IMR-90 (cell line): ENCODE results near the gene PLOD1. TPM values are rescaled to one million over a fixed set of nuclear protein-coding genes. Genes with fewer than 3 reads are reported as not detected.

Experiments
- ATAC-seq: fragments of 200-7000 bp; cut with Tn5 transposase; 2 replicates; pipeline ENCODE4 v1.9.1; 2020; ENCODE audit warnings: low read depth, mild to moderate bottlenecking, moderate library complexity
- BruUV-seq: library from RNA; stranded (reverse); fragments of 400-500 nt; replicated peaks from 2 replicates; lab custom pipeline; 2021; lab: Mats Ljungman, UMichigan
- CTCF ChIA-PET: fragments of 300-600 bp; formaldehyde crosslinking; extraction: SDS; loops from one replicate; lab custom pipeline; 2021; ENCODE audit warnings: antibody characterized with exemption; lab: Yijun Ruan, JAX
- POLR2A ChIA-PET: fragments of 300-600 bp; sonication (Branson Sonifier 250); formaldehyde crosslinking; loops from one replicate; lab custom pipeline; 2022; ENCODE audit warnings: antibody characterized with exemption; ENCODE audit not compliant: unreplicated experiment; lab: Charles Lee
- DNase-seq: peaks from one replicate; pipeline ENCODE4 v3.0.0; 2013
- H2AFZ ChIP-seq: replicated peaks from 2 replicates; pipeline ENCODE3; 2013; ENCODE audit warnings: low read length, mild to moderate bottlenecking; ENCODE audit not compliant: poor library complexity
- H2AK5ac ChIP-seq: 2 replicates; pipeline ENCODE4 v1.6.1; 2013; ENCODE audit warnings: low read depth, low read length, inconsistent platforms
- H2AK9ac ChIP-seq: replicated peaks from 2 replicates; pipeline ENCODE3; 2013; ENCODE audit warnings: mild to moderate bottlenecking, low read depth, low read length, moderate library complexity; ENCODE audit not compliant: poor library complexity
- H2BK120ac ChIP-seq: 2 replicates; pipeline ENCODE4 v1.6.1; 2013; ENCODE audit warnings: low read depth, low read length, inconsistent platforms
- H2BK15ac ChIP-seq: 3 replicates; pipeline ENCODE4 v1.6.1; 2013; ENCODE audit warnings: low read depth, low read length, inconsistent platforms
- H2BK20ac ChIP-seq: 2 replicates; pipeline ENCODE4 v1.6.1; 2013; ENCODE audit warnings: low read depth, mild to moderate bottlenecking, inconsistent platforms, low read length, moderate library complexity
- H2BK5ac ChIP-seq: 2 replicates; pipeline ENCODE4 v1.6.1; 2013; ENCODE audit warnings: mild to moderate bottlenecking, low read depth, low read length, inconsistent platforms; ENCODE audit not compliant: poor library complexity, severe bottlenecking
- H3K14ac ChIP-seq: replicated peaks from 2 replicates; pipeline ENCODE4 v1.6.1; 2013; ENCODE audit warnings: low read depth, low read length, inconsistent platforms
- H3K18ac ChIP-seq: 2 replicates; pipeline ENCODE4 v1.6.1; 2013; ENCODE audit warnings: low read depth, low read length, control low read depth
- H3K23ac ChIP-seq: 2 replicates; pipeline ENCODE4 v1.6.1; 2013; ENCODE audit warnings: low read depth, low read length, inconsistent platforms
- H3K27ac ChIP-seq: 2 replicates; pipeline ENCODE4 v1.5.1; 2013; ENCODE audit warnings: mild to moderate bottlenecking, control low read depth, low read length; ENCODE audit not compliant: insufficient read depth
- H3K27me3 ChIP-seq: 2 replicates; pipeline ENCODE4 v1.6.1; 2013; ENCODE audit warnings: low read length; ENCODE audit not compliant: control insufficient read depth, insufficient read depth
- H3K36me3 ChIP-seq: 2 replicates; pipeline ENCODE4 v1.6.1; 2013; ENCODE audit warnings: low read length, mixed read lengths; ENCODE audit not compliant: control insufficient read depth, insufficient read depth
- H3K4ac ChIP-seq: 2 replicates; pipeline ENCODE4 v1.6.1; 2013; ENCODE audit warnings: low read depth, low read length, inconsistent platforms
- H3K4me1 ChIP-seq: 2 replicates; pipeline ENCODE4 v1.6.1; 2013; ENCODE audit warnings: low read length, mixed read lengths; ENCODE audit not compliant: control insufficient read depth, insufficient read depth
- H3K4me2 ChIP-seq: 2 replicates; pipeline ENCODE4 v1.6.1; 2013; ENCODE audit warnings: low read depth, mild to moderate bottlenecking, control low read depth, low read length, moderate library complexity
- H3K4me3 ChIP-seq: 2 replicates; pipeline ENCODE4 v1.5.1; 2013; ENCODE audit warnings: low read depth, mild to moderate bottlenecking, control low read depth, low read length, moderate library complexity; ENCODE audit not compliant: insufficient read depth
- H3K56ac ChIP-seq: 2 replicates; pipeline ENCODE4 v1.6.1; 2013; ENCODE audit warnings: low read length, inconsistent platforms; ENCODE audit not compliant: insufficient read depth; ENCODE audit errors: extremely low read depth
- H3K79me1 ChIP-seq, 2 experiments: 2 replicates each; pipeline ENCODE4 v1.6.1; 2013; ENCODE audit warnings: low read length in 2 of 2, inconsistent platforms in 1 of 2, low read depth in 1 of 2
- H3K9ac ChIP-seq: 2 replicates; pipeline ENCODE4 v1.6.1; 2013; ENCODE audit warnings: low read depth, low read length, control low read depth
- H3K9me1 ChIP-seq: 2 replicates; pipeline ENCODE4 v1.6.1; 2013; ENCODE audit warnings: low read length, inconsistent platforms; ENCODE audit not compliant: insufficient read depth
- H3K9me3 ChIP-seq: 2 replicates; pipeline ENCODE4 v1.6.1; 2013; ENCODE audit warnings: low read length; ENCODE audit not compliant: control insufficient read depth, insufficient read depth
- H4K20me1 ChIP-seq: 2 replicates; pipeline ENCODE4 v1.6.1; 2013; ENCODE audit warnings: low read length, inconsistent platforms; ENCODE audit not compliant: insufficient read depth
- H4K5ac ChIP-seq: 2 replicates; pipeline ENCODE4 v1.6.1; 2013; ENCODE audit warnings: mild to moderate bottlenecking, low read depth, low read length, control low read depth
- H4K8ac ChIP-seq, 2 experiments: 2 replicates each; pipeline ENCODE4 v1.6.1; 2013; ENCODE audit warnings: low read depth in 2 of 2, low read length in 2 of 2, control low read depth in 1 of 2, inconsistent platforms in 1 of 2
- H4K91ac ChIP-seq: 2 replicates; pipeline ENCODE4 v1.6.1; 2013; ENCODE audit warnings: low read depth, low read length, inconsistent platforms; ENCODE audit not compliant: insufficient read depth
- CEBPB ChIP-seq: IDR thresholded peaks from 2 replicates; pipeline ENCODE4 v1.6.1; 2012; ENCODE audit warnings: low read depth, low read length, improper control_type of control experiment
- CHD1 ChIP-seq: IDR thresholded peaks from 2 replicates; pipeline ENCODE4 v1.6.1; 2012; ENCODE audit warnings: low read depth, low read length, improper control_type of control experiment
- MAFK ChIP-seq: IDR thresholded peaks from 2 replicates; pipeline ENCODE4 v1.6.1; 2012; ENCODE audit warnings: low read depth, low read length, improper control_type of control experiment
- MAZ ChIP-seq: IDR thresholded peaks from 2 replicates; pipeline ENCODE4 v1.6.1; 2012; ENCODE audit warnings: low read depth, mild to moderate bottlenecking, low read length, improper control_type of control experiment, moderate library complexity, borderline replicate concordance
- NFE2L2 ChIP-seq: fragments of 150-350 bp; IDR thresholded peaks from 2 replicates; pipeline ENCODE4 v1.6.1; 2016; ENCODE audit warnings: low read depth, mild to moderate bottlenecking, low read length
- POLR2A ChIP-seq: IDR thresholded peaks from 2 replicates; pipeline ENCODE4 v1.6.1; 2012; ENCODE audit warnings: mild to moderate bottlenecking, low read depth, low read length
- RAD21 ChIP-seq: IDR thresholded peaks from 2 replicates; pipeline ENCODE4 v1.6.1; 2012; ENCODE audit warnings: low read length, improper control_type of control experiment
- RCOR1 ChIP-seq: IDR thresholded peaks from 2 replicates; pipeline ENCODE4 v1.6.1; 2012; ENCODE audit warnings: mild to moderate bottlenecking, low read length, improper control_type of control experiment; ENCODE audit not compliant: insufficient replicate concordance
- RFX5 ChIP-seq: IDR thresholded peaks from 2 replicates; pipeline ENCODE4 v1.8.0; 2012; ENCODE audit warnings: low read depth, mild to moderate bottlenecking, low read length, moderate library complexity
- SMC3 ChIP-seq: fragments of 150-350 bp; IDR thresholded peaks from 2 replicates; pipeline ENCODE4 v1.6.1; 2016; ENCODE audit warnings: low read depth, mild to moderate bottlenecking, antibody characterized with exemption, low read length, moderate library complexity
- WGBS, 2 experiments: methylation state at CpG; one replicate each; pipeline versions ENCODE4 v1.1.5 to v1.1.7; 2013; ENCODE audit warnings: missing lambda C conversion rate in 2 of 2; ENCODE audit not compliant: insufficient read length in 1 of 2; ENCODE audit errors: extremely low coverage in 2 of 2; 5-methylcytosine and 5-hydroxymethylcytosine counted together
- dilution Hi-C: fragments of 300-500 bp; cut with HindIII; formaldehyde crosslinking; loops from one replicate; pipeline ENCODE4 v1.14.3; 2018; ENCODE audit warnings: low sequenced_read_pairs; ENCODE audit not compliant: unreplicated experiment
- in situ Hi-C: fragments of 300-500 bp; cut with MboI; formaldehyde crosslinking; loops from 3 replicates; pipeline ENCODE4 v1.14.3; 2019; ENCODE audit warnings: low sequenced_read_pairs, inconsistent platforms, mixed read lengths
- intact Hi-C: fragments of 100-400 bp; cut with micrococcal nuclease; formaldehyde crosslinking; loops from 2 replicates; pipeline ENCODE4 v1.10.0; 2022
- polyA plus RNA-seq, 3 experiments: library from polyadenylated mRNA; depleted of rRNA; stranded (reverse); fragments of >200 nt; gene quantifications; 2 replicates each; pipeline ENCODE4 v1.2.3, GENCODE V29; 2012; ENCODE audit warnings: low replicate concordance in 1 of 3
- total RNA-seq: library from RNA; depleted of rRNA; stranded (reverse); fragments of >200 nt; gene quantifications from 2 replicates; pipeline ENCODE4 v1.2.3, GENCODE V29; 2012
- TF ChIP-seq, protein P1 (sequence below): fragments of 150-350 bp; IDR thresholded peaks from 2 replicates; pipeline ENCODE4 v1.6.1; 2016; ENCODE audit warnings: low read depth, mild to moderate bottlenecking, low read length, moderate library complexity, borderline replicate concordance
- TF ChIP-seq, protein P2 (sequence below): fragments of 150-350 bp; IDR thresholded peaks from 2 replicates; pipeline ENCODE4 v1.6.1; 2017; ENCODE audit warnings: mild to moderate bottlenecking, antibody characterized with exemption, low read length, low read depth
- TF ChIP-seq, protein P3 (sequence below): conservative IDR thresholded peaks from 2 replicates; pipeline ENCODE4 v1.5.1; 2012; ENCODE audit warnings: mild to moderate bottlenecking, low read depth, low read length, improper control_type of control experiment

Gene PLOD1
- total and polyA plus RNA-seq, 2 of the 4 experiments (the other 2 are of a cell fraction) = 283 to 609 TPM

DNA sequence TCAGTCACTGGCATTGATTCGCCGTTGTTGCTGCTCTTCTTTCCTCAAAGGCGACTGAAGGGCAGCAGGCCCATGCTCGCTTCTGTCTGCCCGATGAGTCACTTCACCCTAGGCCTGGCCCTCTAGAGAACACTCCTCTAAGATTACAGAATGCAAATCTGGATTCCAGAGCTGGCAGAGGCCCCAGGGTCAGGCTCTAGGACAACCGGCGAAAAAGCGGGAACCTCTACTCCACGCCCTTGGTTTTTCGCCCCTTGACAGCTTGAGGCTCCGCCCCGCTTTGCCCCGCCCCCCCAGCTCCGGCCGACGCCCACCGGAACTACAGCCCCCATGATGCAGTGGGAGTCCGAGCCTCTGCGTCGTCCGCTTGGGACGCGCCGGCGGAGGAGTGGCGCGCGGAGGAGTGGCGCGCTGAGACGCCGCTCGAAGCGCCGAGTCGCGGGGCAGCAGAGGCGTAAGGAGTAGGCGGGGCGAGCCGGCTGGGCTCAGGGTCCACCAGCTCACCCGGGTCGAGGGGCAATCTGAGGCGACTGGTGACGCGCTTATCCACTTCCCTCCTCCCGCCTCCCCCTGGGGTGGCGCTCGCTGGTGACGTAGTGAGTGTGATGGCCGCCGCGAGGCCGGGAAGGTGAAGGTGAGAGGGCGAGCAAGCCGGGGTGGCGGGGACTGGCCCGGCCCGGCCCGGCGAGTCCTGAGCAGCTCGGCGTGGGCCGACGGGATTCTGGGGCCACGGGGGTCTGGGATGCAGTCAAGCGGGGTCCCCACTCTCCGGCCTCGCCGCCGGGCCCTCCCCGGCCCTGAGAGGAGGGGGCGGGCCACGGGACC lies 45.5 kb downstream of the PLOD1 start, which contains the start of gene MFN2:
Gene MFN2, plus strand, starts transcription at position 594 of the 825 bp plus-strand sequence. CDS start 8,725 bp downstream, outside the sequence.
- H4K8ac ChIP-seq = peak within 1 kb of the TSS; percentile 76 to 87
- peak within 1 kb of the TSS; percentile 58; the same call in 1 of the 2 replicates for H3K56ac ChIP-seq
- BruUV-seq = no TSS peak
- peak; percentile 95 for ATAC-seq
- H2AFZ ChIP-seq = peak within 1 kb of the TSS; percentile 96
- peak within 1 kb of the TSS; percentile 60 for H3K27ac ChIP-seq
- peak; percentile 97 for DNase-seq
- no peak within 1 kb of the TSS for H3K18ac ChIP-seq
- H3K36me3 ChIP-seq = peaks cover 25% of the 10 kb centered on the region
- H3K4me1 ChIP-seq = peaks cover 5% of the 10 kb centered on the region
- in situ Hi-C loops (no loop called here), dilution Hi-C loops (no loop called here), intact Hi-C loops (loop anchor here (1.0 kb wide), 1 partner anchor 72 kb away; no protein-coding TSS in a partner anchor)
- H3K79me1 ChIP-seq = peaks cover 35 to 36% of the 10 kb centered on the region in 2 experiments
- no peaks in the 10 kb centered on the region for H3K9me1 ChIP-seq
- POLR2A ChIA-PET = interaction anchor here (0.6 to 1.8 kb wide), 2 partner anchors 70 to 72 kb away, joined by 4 to 9 read pairs; no protein-coding TSS in a partner anchor
- no peaks in the 10 kb centered on the region for H3K9me3 ChIP-seq
- CTCF ChIA-PET = interaction anchor here (0.8 kb wide), 1 partner anchor 72 kb away, joined by 3 read pairs; no protein-coding TSS in a partner anchor
- H4K20me1 ChIP-seq = peaks cover 16% of the 10 kb centered on the region
- H2AK9ac ChIP-seq = peak within 1 kb of the TSS; percentile 28
- H4K5ac ChIP-seq = peak within 1 kb of the TSS; percentile 71
- no peak within 1 kb of the TSS for H2BK20ac ChIP-seq
- peak within 1 kb of the TSS; percentile 66 for H2BK5ac ChIP-seq
- H3K4me2 ChIP-seq = peak within 1 kb of the TSS; percentile 99
- peak within 1 kb of the TSS; percentile 95 for H3K9ac ChIP-seq
- peak within 1 kb of the TSS; percentile 72 for H3K4me3 ChIP-seq
- peak within 1 kb of the TSS; percentile 82 for H3K23ac ChIP-seq
- H3K4ac ChIP-seq = peak within 1 kb of the TSS; percentile 90
- peak within 1 kb of the TSS; percentile 80 for H3K14ac ChIP-seq
- H3K27me3 ChIP-seq = no peaks in the 10 kb centered on the region
- H4K91ac ChIP-seq = peak within 1 kb of the TSS; percentile 70
- H2BK15ac ChIP-seq = no peak within 1 kb of the TSS
- 0% methylated on average over 8 of the region's 74 CpGs; no CpG with 5 or more reads in 1 of the 2 experiments for WGBS, 2 experiments
- peak within 1 kb of the TSS; percentile 16; the same call in 1 of the 2 replicates for H2BK120ac ChIP-seq
- peak within 1 kb of the TSS; percentile 85 for H2AK5ac ChIP-seq
- no peak for TF ChIP-seq RAD21
- TF ChIP-seq, protein P1, sequence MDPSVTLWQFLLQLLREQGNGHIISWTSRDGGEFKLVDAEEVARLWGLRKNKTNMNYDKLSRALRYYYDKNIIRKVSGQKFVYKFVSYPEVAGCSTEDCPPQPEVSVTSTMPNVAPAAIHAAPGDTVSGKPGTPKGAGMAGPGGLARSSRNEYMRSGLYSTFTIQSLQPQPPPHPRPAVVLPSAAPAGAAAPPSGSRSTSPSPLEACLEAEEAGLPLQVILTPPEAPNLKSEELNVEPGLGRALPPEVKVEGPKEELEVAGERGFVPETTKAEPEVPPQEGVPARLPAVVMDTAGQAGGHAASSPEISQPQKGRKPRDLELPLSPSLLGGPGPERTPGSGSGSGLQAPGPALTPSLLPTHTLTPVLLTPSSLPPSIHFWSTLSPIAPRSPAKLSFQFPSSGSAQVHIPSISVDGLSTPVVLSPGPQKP = no peak
- no peak for TF ChIP-seq CHD1
- TF ChIP-seq MAFK = no peak
- no peak for TF ChIP-seq CEBPB
- TF ChIP-seq, protein P2, sequence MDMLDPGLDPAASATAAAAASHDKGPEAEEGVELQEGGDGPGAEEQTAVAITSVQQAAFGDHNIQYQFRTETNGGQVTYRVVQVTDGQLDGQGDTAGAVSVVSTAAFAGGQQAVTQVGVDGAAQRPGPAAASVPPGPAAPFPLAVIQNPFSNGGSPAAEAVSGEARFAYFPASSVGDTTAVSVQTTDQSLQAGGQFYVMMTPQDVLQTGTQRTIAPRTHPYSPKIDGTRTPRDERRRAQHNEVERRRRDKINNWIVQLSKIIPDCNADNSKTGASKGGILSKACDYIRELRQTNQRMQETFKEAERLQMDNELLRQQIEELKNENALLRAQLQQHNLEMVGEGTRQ = peak; percentile 19
- TF ChIP-seq SMC3 = no peak
- no peak for TF ChIP-seq NFE2L2
- TF ChIP-seq RCOR1 = no peak
- TF ChIP-seq, protein P3, sequence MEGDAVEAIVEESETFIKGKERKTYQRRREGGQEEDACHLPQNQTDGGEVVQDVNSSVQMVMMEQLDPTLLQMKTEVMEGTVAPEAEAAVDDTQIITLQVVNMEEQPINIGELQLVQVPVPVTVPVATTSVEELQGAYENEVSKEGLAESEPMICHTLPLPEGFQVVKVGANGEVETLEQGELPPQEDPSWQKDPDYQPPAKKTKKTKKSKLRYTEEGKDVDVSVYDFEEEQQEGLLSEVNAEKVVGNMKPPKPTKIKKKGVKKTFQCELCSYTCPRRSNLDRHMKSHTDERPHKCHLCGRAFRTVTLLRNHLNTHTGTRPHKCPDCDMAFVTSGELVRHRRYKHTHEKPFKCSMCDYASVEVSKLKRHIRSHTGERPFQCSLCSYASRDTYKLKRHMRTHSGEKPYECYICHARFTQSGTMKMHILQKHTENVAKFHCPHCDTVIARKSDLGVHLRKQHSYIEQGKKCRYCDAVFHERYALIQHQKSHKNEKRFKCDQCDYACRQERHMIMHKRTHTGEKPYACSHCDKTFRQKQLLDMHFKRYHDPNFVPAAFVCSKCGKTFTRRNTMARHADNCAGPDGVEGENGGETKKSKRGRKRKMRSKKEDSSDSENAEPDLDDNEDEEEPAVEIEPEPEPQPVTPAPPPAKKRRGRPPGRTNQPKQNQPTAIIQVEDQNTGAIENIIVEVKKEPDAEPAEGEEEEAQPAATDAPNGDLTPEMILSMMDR = 0 out of 2 replicates have a peak, but pooled peaks have one; percentile 1
- no peak for TF ChIP-seq RFX5
- peak; percentile 66 for TF ChIP-seq POLR2A
- peak; percentile 100 for TF ChIP-seq MAZ
